Upper lobe of right lung (tissue), 1 donor: ENCODE results near the gene RHOJ. TPM values are rescaled to one million over a fixed set of nuclear protein-coding genes. Genes with fewer than 3 reads are reported as not detected.
A peak's percentile ranks its signal among the peaks of the same experiment; 100 is the strongest.
"Not testable (repeated sequence)": the region's sequence is repeated elsewhere in the genome, so short reads cannot be mapped to it uniquely, and the experiment has no call there.

ENCODE experiments used
- ATAC-seq: fragments of 200-7000 bp; cut with Tn5 transposase; one replicate; pipeline ENCODE4 v1.9.1; 2020; ENCODE audit warnings: mild to moderate bottlenecking, moderate library complexity
- DNase-seq: peaks from one replicate; pipeline ENCODE4 v3.0.0-alpha.2; 2020
- H3K27ac ChIP-seq: fragments of 200-600 bp; one replicate; pipeline ENCODE4 v1.8.0; 2022
- H3K27me3 ChIP-seq: fragments of 200-600 bp; one replicate; pipeline ENCODE4 v1.8.0; 2022; ENCODE audit warnings: mild to moderate bottlenecking
- H3K36me3 ChIP-seq: fragments of 200-600 bp; one replicate; pipeline ENCODE4 v1.8.0; 2022
- H3K4me1 ChIP-seq: fragments of 200-600 bp; one replicate; pipeline ENCODE4 v1.8.0; 2022
- H3K4me3 ChIP-seq: fragments of 200-600 bp; one replicate; pipeline ENCODE4 v1.8.0; 2022; ENCODE audit warnings: mild to moderate bottlenecking
- H3K9me3 ChIP-seq: fragments of 200-600 bp; one replicate; pipeline ENCODE4 v1.8.0; 2022
- intact Hi-C: fragments of 100-400 bp; cut with DNase I; formaldehyde crosslinking; loops from one replicate; pipeline ENCODE4 v1.11.0; 2022
- total RNA-seq: library from RNA; stranded (reverse); fragmentation: NEBNext Ultra II Directional; extraction: Animal tissue kit (Norgen Biotek cat#: 25700); gene quantifications from one replicate; pipeline ENCODE4 v1.2.1, GENCODE V29; 2021
- TF ChIP-seq, protein P1 (sequence below): fragments of 200-600 bp; IDR thresholded peaks from one replicate; pipeline ENCODE4 v1.8.0; 2022; ENCODE audit warnings: antibody characterized with exemption
- donor health status: DM: no; HTN: yes; CAD: no; lungs with severe emphysema.

The RHOJ gene
- total RNA-seq, 1 donor from 2014 or later = 38.6 TPM

GRCh38 chr14:63301891-63302534 lies 97.8 kb downstream of the RHOJ start:
- ATAC-seq = no peak
- H3K27ac ChIP-seq = no peak overlapping the region

GRCh38 chr14:63304429-63304828 lies 100.2 kb downstream of the RHOJ start:
- H3K36me3 ChIP-seq, H3K4me3 ChIP-seq, H3K9me3 ChIP-seq, DNase-seq, H3K27me3 ChIP-seq, intact Hi-C loops, H3K27ac ChIP-seq, H3K4me1 ChIP-seq, ATAC-seq: not testable (repeated sequence)

More at GRCh38 chr14:63301891-63302534, 97.8 kb downstream of the RHOJ start:
- no peak for DNase-seq
- Histone ChIP-seq H3K27me3 (no peaks in the 10 kb centered on the region), H3K36me3 (no peaks in the 10 kb centered on the region), H3K9me3 (no peaks in the 10 kb centered on the region), H3K4me3 (no peak overlapping the region), H3K4me1 (no peaks in the 10 kb centered on the region)
- intact Hi-C loops = no loop called here
- TF ChIP-seq, protein P1, sequence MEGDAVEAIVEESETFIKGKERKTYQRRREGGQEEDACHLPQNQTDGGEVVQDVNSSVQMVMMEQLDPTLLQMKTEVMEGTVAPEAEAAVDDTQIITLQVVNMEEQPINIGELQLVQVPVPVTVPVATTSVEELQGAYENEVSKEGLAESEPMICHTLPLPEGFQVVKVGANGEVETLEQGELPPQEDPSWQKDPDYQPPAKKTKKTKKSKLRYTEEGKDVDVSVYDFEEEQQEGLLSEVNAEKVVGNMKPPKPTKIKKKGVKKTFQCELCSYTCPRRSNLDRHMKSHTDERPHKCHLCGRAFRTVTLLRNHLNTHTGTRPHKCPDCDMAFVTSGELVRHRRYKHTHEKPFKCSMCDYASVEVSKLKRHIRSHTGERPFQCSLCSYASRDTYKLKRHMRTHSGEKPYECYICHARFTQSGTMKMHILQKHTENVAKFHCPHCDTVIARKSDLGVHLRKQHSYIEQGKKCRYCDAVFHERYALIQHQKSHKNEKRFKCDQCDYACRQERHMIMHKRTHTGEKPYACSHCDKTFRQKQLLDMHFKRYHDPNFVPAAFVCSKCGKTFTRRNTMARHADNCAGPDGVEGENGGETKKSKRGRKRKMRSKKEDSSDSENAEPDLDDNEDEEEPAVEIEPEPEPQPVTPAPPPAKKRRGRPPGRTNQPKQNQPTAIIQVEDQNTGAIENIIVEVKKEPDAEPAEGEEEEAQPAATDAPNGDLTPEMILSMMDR = no peak

GRCh38 chr14:63308723-63309317 lies 104.6 kb downstream of the RHOJ start:
- no peak for ATAC-seq

DNA sequence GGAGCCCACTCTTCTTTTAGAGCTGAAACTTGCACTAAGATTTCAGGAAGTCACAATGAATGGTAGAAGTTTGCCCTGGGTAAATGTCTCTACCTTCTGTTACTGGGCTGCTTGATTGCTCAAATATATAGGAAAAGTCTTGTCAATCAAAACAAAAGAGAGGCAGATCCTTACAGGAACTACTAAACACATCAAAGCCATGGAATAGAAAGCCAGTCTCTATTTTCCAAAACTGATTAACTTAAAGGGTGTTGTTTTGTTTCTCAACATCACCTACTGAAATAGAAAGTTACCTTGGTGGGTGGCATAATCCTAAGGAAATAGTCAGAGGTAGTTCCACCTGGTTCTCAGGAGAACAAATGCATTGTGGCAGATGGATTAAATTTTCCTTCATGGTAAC lies 114.6 kb downstream of the RHOJ start, which contains the start of gene GPHB5:
Gene GPHB5 (minus strand): TSS at position 101 of the 400 bp plus-strand sequence. CDS start 1,086 bp downstream, outside the sequence.
- Histone ChIP-seq H3K4me3 (no peak within 1 kb of the TSS), H3K27ac (no peak within 1 kb of the TSS), H3K27me3 (no peaks in the 10 kb centered on the region), H3K9me3 (no peaks in the 10 kb centered on the region), H3K36me3 (no peaks in the 10 kb centered on the region), H3K4me1 (no peaks in the 10 kb centered on the region)
- TF ChIP-seq, protein P1 = no peak
- ATAC-seq (no peak), DNase-seq (no peak)
- intact Hi-C loops = no loop called here

More at GRCh38 chr14:63308723-63309317, 104.6 kb downstream of the RHOJ start:
- intact Hi-C loops = no loop called here
- Histone ChIP-seq H3K9me3 (no peaks in the 10 kb centered on the region), H3K27me3 (no peaks in the 10 kb centered on the region), H3K4me1 (no peaks in the 10 kb centered on the region), H3K27ac (no peak overlapping the region), H3K4me3 (no peak overlapping the region), H3K36me3 (no peaks in the 10 kb centered on the region)
- TF ChIP-seq, protein P1 = peak; percentile 48
- DNase-seq = no peak

DNA sequence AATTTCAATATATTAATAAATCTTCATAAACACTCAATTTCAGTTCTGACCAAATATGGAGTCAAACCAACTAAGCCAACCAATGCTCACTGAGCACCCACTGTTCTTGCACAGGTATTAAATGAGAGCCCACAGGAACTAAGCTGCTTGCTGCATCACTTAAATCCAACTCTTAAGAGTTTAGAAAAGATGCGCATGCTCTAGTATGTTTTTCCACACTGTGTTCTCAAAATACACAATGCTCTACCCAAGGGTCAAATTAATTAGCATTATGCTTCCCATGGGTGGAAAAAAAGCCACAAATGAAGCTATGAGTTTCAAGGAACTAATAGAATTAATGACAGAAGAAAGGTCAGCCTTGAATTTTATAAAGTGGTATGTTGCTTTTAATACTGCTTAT lies 118.2 kb downstream of the RHOJ start:
- no peaks in the 10 kb centered on the region for H3K4me1 ChIP-seq
- H3K9me3 ChIP-seq = no peaks in the 10 kb centered on the region

More for the DNA sequence above, 118.2 kb downstream of the RHOJ start:
- Histone ChIP-seq H3K27me3 (no peaks in the 10 kb centered on the region), H3K27ac (no peak overlapping the region), H3K4me3 (no peak overlapping the region), H3K36me3 (no peaks in the 10 kb centered on the region)
- ATAC-seq (no peak), DNase-seq (no peak)
- TF ChIP-seq, protein P1 = no peak
- intact Hi-C loops = no loop called here
